Hepatic stellate cell (primary cell): ENCODE measurements around the gene ZKSCAN2.

Experiments used
- DNase-seq: peaks from one replicate; pipeline ENCODE4 v3.0.0; 2011; ENCODE audit warnings: low spot score

The ZKSCAN2 gene

GRCh38 chr16:25223964-25224363 is 33.7 kb downstream of the ZKSCAN2 start:
- no peak for DNase-seq

- DNase-seq: no peak
Measured at GRCh38 chr16:25222959-25223358, 34.7 kb downstream of the ZKSCAN2 start.

- no peak for DNase-seq
Measured at GRCh38 chr16:25219070-25219737, 38.4 kb downstream of the ZKSCAN2 start.

GRCh38 chr16:25217921-25218320 is 39.7 kb downstream of the ZKSCAN2 start:
- DNase-seq: no peak

DNA sequence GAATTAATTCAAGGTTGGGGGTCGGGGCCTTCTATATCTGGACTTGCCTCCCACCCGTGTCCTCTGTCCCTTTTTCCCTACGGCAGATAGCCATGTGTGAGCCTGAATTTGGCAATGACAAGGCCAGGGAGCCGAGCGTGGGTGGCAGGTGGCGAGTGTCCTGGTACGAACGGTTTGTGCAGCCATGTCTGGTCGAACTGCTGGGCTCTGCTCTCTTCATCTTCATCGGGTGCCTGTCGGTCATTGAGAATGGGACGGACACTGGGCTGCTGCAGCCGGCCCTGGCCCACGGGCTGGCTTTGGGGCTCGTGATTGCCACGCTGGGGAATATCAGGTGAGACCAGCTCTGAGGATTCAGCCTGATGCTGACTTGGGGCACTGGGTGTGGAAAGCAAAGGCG is 40.5 kb downstream of the ZKSCAN2 start:
- DNase-seq: no peak

- no peak for DNase-seq
Measured at GRCh38 chr16:25213709-25214397, 43.8 kb downstream of the ZKSCAN2 start.

DNA sequence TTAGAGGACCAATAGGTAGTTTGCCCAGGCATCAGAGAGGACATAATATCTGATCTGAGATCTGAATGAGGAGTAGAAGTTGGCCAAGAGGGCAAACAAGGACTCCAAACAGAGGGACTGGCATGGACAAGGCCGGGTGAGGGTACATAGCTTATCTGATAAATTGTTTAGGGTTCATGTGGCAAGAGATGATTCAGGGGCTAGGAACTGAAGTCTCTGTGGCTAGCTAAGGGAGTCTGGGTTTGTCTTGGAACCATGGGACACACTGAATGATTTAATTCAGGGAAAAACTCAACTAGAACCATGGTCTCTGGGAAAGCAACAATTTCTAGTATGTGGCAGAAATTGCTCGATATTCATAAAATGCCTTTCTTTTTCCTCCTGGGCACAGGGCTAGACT is 45.0 kb downstream of the ZKSCAN2 start:
- DNase-seq: no peak

DNA sequence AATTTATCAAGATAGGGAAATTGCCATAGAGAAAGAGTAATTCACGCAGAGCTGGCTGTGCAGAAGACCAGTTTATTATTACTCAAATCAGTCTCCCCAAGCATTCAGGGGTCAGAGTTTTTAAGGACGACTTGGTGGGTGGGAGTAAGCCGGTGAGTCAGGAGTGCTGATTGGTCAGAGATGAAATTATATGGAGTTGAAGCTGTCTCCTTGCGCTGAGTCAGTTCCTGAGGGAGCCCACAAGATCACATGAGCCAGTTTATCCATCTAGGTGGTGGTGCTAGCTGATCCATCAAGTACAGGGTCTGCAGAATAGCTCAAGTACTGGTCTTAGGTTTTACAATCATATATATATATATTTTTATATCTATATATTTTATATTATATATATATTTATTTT is 46.9 kb downstream of the ZKSCAN2 start:
- DNase-seq: no peak

GRCh38 chr16:25199457-25199856 is 58.2 kb downstream of the ZKSCAN2 start:
- no peak for DNase-seq

DNA sequence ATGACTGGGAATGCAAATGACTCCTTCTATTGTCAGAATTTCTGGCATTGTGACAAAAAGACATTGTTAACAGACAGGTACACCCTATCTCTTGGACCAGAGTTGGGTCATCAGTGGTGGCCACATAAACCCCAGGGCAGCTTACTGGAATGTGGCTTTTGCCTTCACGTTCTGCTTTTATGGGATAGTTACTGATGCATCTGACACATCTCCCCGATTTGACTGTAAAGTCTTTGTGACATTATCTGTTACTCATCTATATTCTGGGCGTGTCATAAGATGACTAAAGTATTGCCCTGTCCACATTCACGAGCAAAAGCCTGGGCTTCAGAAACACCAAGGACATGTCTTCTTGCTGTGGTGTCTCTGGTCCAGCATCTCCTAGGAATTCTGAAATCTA is 59.6 kb downstream of the ZKSCAN2 start:
- no peak for DNase-seq

GRCh38 chr16:25194273-25194878 is 63.3 kb downstream of the ZKSCAN2 start:
- DNase-seq: no peak

DNA sequence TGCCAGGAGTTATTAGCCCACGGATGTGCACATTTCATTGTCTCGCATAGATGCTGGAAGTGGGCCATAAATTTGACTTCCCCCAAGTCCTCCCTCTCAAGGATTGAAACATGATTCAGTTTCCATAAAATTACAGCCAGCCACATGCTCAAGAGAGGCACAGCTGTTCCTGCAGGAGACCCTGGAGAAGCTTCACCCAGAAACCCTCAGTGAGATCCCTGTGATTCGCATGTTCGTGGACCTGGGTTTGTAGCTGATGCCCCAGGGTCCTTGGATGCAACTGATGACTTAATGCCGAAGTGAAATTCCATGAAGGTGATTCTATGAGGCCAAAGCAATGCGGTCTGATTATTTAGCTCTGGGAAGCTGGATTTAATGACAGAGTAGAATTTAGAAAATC is 65.5 kb downstream of the ZKSCAN2 start:
- no peak for DNase-seq

DNA sequence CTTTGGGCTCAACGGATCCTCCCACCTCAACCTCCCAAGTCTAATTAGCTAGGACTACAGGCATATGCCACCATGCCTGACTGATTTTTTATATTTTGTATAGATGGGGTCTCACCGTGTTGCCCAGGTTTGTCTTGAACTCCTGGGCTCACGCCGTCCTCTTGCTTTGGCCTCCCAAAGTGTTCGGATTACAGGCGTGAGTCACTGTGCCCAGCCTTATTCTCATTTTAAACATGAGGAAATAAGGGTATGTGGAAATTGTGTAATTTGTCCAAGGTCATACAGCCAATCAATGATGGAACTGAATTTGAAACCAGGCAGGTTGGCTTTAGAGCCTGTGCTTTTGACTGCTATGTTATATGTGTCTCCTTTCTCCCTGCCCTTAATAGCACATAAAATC is 68.3 kb downstream of the ZKSCAN2 start:
- no peak for DNase-seq

DNA sequence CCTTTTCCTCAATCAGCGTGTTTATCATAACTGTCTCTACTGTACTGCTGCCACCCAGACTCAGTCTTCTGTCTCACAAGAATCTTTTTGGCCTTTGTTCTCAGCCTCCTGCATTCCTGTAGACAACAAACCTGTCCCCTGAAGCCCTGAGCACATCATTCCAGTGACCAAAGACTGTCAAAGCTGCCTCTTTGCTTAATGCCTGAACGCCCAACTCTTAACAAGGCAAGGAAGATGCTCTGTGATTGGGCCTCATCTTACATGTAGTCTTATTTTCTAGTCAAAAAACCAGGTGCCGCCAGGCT is 70.2 kb downstream of the ZKSCAN2 start:
- DNase-seq: no peak
